ENCODE measurements around the gene RFC5.

GRCh38 chr12:118053071-118053985 is 36.8 kb downstream of the RFC5 start:
- TF ChIP-seq, protein P1, sequence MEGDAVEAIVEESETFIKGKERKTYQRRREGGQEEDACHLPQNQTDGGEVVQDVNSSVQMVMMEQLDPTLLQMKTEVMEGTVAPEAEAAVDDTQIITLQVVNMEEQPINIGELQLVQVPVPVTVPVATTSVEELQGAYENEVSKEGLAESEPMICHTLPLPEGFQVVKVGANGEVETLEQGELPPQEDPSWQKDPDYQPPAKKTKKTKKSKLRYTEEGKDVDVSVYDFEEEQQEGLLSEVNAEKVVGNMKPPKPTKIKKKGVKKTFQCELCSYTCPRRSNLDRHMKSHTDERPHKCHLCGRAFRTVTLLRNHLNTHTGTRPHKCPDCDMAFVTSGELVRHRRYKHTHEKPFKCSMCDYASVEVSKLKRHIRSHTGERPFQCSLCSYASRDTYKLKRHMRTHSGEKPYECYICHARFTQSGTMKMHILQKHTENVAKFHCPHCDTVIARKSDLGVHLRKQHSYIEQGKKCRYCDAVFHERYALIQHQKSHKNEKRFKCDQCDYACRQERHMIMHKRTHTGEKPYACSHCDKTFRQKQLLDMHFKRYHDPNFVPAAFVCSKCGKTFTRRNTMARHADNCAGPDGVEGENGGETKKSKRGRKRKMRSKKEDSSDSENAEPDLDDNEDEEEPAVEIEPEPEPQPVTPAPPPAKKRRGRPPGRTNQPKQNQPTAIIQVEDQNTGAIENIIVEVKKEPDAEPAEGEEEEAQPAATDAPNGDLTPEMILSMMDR (IDR thresholded peaks at IDR 0.05), result no peak
- TF ChIP-seq POLR2AphosphoS5 (IDR thresholded peaks at IDR 0.05) (no peak), POLR2A (IDR thresholded peaks at IDR 0.05) (no peak)
